Ectodermal cell (in vitro differentiated cells): ENCODE results near the gene RBM20.

Experiments used
- H3K27ac ChIP-seq: 2 replicates; pipeline ENCODE4 v1.7.0; 2013; ENCODE audit warnings: mild to moderate bottlenecking, low read depth, low read length; ENCODE audit not compliant: insufficient read depth, poor library complexity, severe bottlenecking
- H3K27me3 ChIP-seq: 2 replicates; pipeline ENCODE4 v1.7.0; 2013; ENCODE audit warnings: mild to moderate bottlenecking, low read length; ENCODE audit not compliant: insufficient read depth, control insufficient read depth, poor library complexity, severe bottlenecking
- H3K36me3 ChIP-seq: one replicate; pipeline ENCODE4 v1.7.0; 2013; ENCODE audit warnings: low read length; ENCODE audit not compliant: control insufficient read depth, insufficient read depth
- H3K4me1 ChIP-seq: one replicate; pipeline ENCODE4 v1.7.0; 2013; ENCODE audit warnings: low read length; ENCODE audit not compliant: control insufficient read depth, insufficient read depth
- H3K4me3 ChIP-seq: 2 replicates; pipeline ENCODE4 v1.7.0; 2013; ENCODE audit warnings: low read depth, low read length, control low read depth; ENCODE audit not compliant: insufficient read depth
- H3K9me3 ChIP-seq: 2 replicates; pipeline ENCODE4 v1.7.0; 2013; ENCODE audit warnings: mild to moderate bottlenecking, low read length, moderate library complexity; ENCODE audit not compliant: control insufficient read depth
- WGBS, 2 experiments: methylation state at CpG; one replicate each; pipeline ENCODE4 v1.1.7; 2013; ENCODE audit warnings: missing lambda C conversion rate in 2 of 2; 5-methylcytosine and 5-hydroxymethylcytosine counted together

The RBM20 gene

DNA sequence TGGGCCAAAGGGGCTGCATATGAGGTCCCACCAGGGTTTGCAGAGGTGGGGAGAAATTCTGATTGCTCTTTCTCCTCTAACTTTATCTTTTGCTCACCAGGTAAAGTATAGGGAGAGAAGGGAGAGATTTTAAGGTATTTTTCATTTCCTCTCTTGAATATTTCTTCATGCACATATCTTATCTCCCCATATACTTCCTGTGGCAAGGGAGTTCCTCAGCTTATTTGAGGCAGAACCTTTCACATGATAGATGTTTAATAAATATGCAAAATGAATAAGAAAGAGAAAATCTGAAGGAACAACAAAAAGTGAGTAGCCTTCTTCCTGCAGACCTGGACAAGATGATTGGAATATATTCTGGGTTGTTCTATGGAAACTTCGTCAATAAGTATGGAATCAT is 160.2 kb downstream of the RBM20 start:
- 95 to 100% methylated on average over 1 of the region's 1 CpG for WGBS, 2 experiments

GRCh38 chr10:110805292-110805691 is 161.2 kb downstream of the RBM20 start:
- H3K27me3 ChIP-seq: no peaks in the 10 kb centered on the region
- 93% methylated on average over 5 of the region's 5 CpGs for WGBS, 2 experiments
- H3K4me3 ChIP-seq: no peak overlapping the region
- no peaks in the 10 kb centered on the region for H3K9me3 ChIP-seq
- H3K27ac ChIP-seq: no peak overlapping the region
- H3K36me3 ChIP-seq: no peaks in the 10 kb centered on the region
- no peaks in the 10 kb centered on the region for H3K4me1 ChIP-seq

More for the DNA sequence above, 160.2 kb downstream of the RBM20 start:
- no peak overlapping the region for H3K27ac ChIP-seq
- no peaks in the 10 kb centered on the region for H3K36me3 ChIP-seq
- no peak overlapping the region for H3K4me3 ChIP-seq
- H3K9me3 ChIP-seq: no peaks in the 10 kb centered on the region
- no peaks in the 10 kb centered on the region for H3K4me1 ChIP-seq
- H3K27me3 ChIP-seq: no peaks in the 10 kb centered on the region

GRCh38 chr10:110806335-110806734 is 162.2 kb downstream of the RBM20 start:
- H3K36me3 ChIP-seq: no peaks in the 10 kb centered on the region
- 91 to 95% methylated on average over 3 to 4 of the region's 4 CpGs for WGBS, 2 experiments
- H3K9me3 ChIP-seq: no peaks in the 10 kb centered on the region
- no peak overlapping the region for H3K27ac ChIP-seq
- H3K4me3 ChIP-seq: no peak overlapping the region
- no peaks in the 10 kb centered on the region for H3K27me3 ChIP-seq
- no peaks in the 10 kb centered on the region for H3K4me1 ChIP-seq

- Histone ChIP-seq H3K36me3 (no peaks in the 10 kb centered on the region), H3K27me3 (no peaks in the 10 kb centered on the region)
These were observed 164.0 kb downstream of the RBM20 start for GRCh38 chr10:110808123-110808522.

DNA sequence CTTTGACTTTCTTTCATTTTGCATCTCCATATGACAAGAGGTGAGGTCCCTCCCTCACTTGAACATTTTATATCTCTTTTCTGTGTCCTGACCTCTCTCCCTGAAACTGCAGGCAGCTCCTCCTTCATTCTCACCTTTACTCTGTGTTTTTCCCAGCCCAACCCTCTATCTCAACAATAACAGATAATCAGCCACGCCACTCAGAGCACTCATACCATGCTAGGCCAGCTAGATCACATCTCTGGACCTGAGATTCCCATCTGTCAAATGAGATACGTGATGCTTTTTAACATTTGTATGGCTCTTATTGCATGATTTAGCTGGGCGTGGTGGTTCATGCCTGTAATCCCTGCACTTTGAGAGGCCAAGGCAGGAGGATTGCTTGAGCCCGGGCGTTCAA is 164.5 kb downstream of the RBM20 start:
- no peaks in the 10 kb centered on the region for H3K9me3 ChIP-seq
- H3K36me3 ChIP-seq: no peaks in the 10 kb centered on the region
- H3K27ac ChIP-seq: no peak overlapping the region
- WGBS, 2 experiments: 65 to 69% methylated on average over 5 of the region's 5 CpGs
- H3K27me3 ChIP-seq: no peaks in the 10 kb centered on the region
- H3K4me1 ChIP-seq: no peaks in the 10 kb centered on the region
- no peak overlapping the region for H3K4me3 ChIP-seq

More at GRCh38 chr10:110808123-110808522, 164.0 kb downstream of the RBM20 start:
- Histone ChIP-seq H3K9me3 (no peaks in the 10 kb centered on the region), H3K4me3 (no peak overlapping the region), H3K4me1 (no peaks in the 10 kb centered on the region), H3K27ac (no peak overlapping the region)
- 90 to 91% methylated on average over 3 of the region's 3 CpGs for WGBS, 2 experiments

DNA sequence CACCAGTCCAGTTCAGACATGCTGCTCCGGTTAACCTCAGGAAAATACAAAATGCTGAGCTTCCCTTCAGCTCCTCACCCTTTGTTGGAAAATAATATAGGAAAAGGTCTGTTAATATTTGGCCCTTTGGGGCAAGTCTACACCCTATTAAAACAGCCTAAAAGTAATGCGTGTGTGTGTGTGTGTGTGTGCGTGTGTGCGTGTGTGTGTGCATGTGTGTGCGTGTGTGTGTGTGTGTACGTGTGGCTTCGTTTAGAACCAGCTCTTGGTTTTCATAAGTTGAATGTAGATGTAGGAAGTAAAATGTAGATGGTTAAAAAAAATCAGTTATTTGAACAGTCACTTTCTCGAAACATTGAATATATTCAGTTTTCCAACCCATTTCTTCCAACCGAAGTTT is 166.5 kb downstream of the RBM20 start:
- no peak overlapping the region for H3K27ac ChIP-seq
- 84 to 94% methylated on average over 9 of the region's 9 CpGs for WGBS, 2 experiments
- H3K4me3 ChIP-seq: no peak overlapping the region
- no peaks in the 10 kb centered on the region for H3K9me3 ChIP-seq
- H3K36me3 ChIP-seq: no peaks in the 10 kb centered on the region
- no peaks in the 10 kb centered on the region for H3K4me1 ChIP-seq
- no peaks in the 10 kb centered on the region for H3K27me3 ChIP-seq

GRCh38 chr10:110811791-110812581 is 167.8 kb downstream of the RBM20 start:
- Histone ChIP-seq H3K27ac (no peak overlapping the region), H3K9me3 (no peaks in the 10 kb centered on the region), H3K36me3 (no peaks in the 10 kb centered on the region), H3K27me3 (no peaks in the 10 kb centered on the region), H3K4me1 (no peaks in the 10 kb centered on the region), H3K4me3 (no peak overlapping the region)
- 94% methylated on average over 23 of the region's 23 CpGs for WGBS, 2 experiments

GRCh38 chr10:110812583-110812982 is 168.4 kb downstream of the RBM20 start:
- WGBS, 2 experiments: 83 to 89% methylated on average over 12 of the region's 12 CpGs
- Histone ChIP-seq H3K4me3 (no peak overlapping the region), H3K27ac (no peak overlapping the region)

GRCh38 chr10:110813743-110814472 is 169.8 kb downstream of the RBM20 start:
- Histone ChIP-seq H3K9me3 (no peaks in the 10 kb centered on the region), H3K27ac (no peak overlapping the region), H3K36me3 (no peaks in the 10 kb centered on the region), H3K4me1 (no peaks in the 10 kb centered on the region), H3K4me3 (no peak overlapping the region), H3K27me3 (no peaks in the 10 kb centered on the region)
- 89% methylated on average over 8 of the region's 8 CpGs for WGBS, 2 experiments

More at GRCh38 chr10:110812583-110812982, 168.4 kb downstream of the RBM20 start:
- Histone ChIP-seq H3K36me3 (no peaks in the 10 kb centered on the region), H3K4me1 (no peaks in the 10 kb centered on the region), H3K27me3 (no peaks in the 10 kb centered on the region), H3K9me3 (no peaks in the 10 kb centered on the region)

DNA sequence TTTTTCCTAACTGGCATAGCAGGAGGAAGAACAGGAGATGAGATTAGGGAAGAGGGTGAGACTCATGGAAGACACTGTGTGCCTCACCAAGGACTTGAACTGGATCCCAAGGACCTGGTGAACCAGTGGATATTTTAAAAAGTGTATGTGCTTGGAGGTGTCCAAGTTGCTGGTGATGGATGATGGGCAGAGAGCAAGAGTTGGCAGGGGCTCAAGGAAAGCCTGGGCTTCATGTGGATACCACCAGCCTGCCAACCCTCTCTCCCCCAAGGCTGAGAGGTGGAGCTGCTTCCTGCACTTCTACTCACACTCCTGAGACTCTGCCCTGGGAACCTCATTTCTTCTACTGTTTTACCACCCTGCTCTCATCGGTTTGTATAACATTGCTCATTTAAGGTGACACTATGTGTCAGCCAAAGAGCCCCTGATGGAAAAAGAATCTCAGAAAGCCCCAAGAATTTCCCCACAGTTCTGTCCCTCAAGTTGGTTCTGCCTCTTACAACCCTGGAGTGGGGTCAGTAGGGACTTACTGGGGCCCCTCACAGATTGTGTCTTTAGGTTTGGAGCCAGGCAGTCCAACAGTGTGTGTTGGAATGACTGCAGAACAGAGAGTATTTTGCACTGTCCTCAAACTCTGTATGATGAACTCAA is 171.3 kb downstream of the RBM20 start:
- H3K4me3 ChIP-seq: no peak overlapping the region
- WGBS, 2 experiments: 87 to 97% methylated on average over 1 of the region's 1 CpG

More for the DNA sequence above, 171.3 kb downstream of the RBM20 start:
- H3K9me3 ChIP-seq: no peaks in the 10 kb centered on the region
- H3K27ac ChIP-seq: no peak overlapping the region
- H3K36me3 ChIP-seq: no peaks in the 10 kb centered on the region
- no peaks in the 10 kb centered on the region for H3K4me1 ChIP-seq
- H3K27me3 ChIP-seq: no peaks in the 10 kb centered on the region
